DOHH2 (cell line): ENCODE results near the gene CNPY1.

Experiments
- H3F3A ChIP-seq: fragments of 200-600 bp; sonication (generic), shearing (Covaris generic); 2 replicates; pipeline ENCODE4 v1.6.0; 2016; ENCODE audit warnings: antibody characterized with exemption, mild to moderate bottlenecking; ENCODE audit not compliant: control insufficient read depth, insufficient read depth
- H3K27ac ChIP-seq: fragments of 200-600 bp; sonication (generic); 2 replicates; pipeline ENCODE4 v1.5.1; 2014; ENCODE audit warnings: low read depth, mild to moderate bottlenecking, low read length, moderate library complexity
- H3K27me3 ChIP-seq: fragments of 200-600 bp; sonication (generic); 2 replicates; pipeline ENCODE4 v1.6.1; 2014; ENCODE audit warnings: mild to moderate bottlenecking, low read length, mixed read lengths; ENCODE audit not compliant: control insufficient read depth
- H3K36me3 ChIP-seq: fragments of 200-600 bp; sonication (generic); 2 replicates; pipeline ENCODE4 v1.6.1; 2014; ENCODE audit warnings: mild to moderate bottlenecking, low read length, moderate library complexity, mixed read lengths; ENCODE audit not compliant: control insufficient read depth
- H3K4me1 ChIP-seq: fragments of 200-600 bp; sonication (generic); 2 replicates; pipeline ENCODE4 v1.6.1; 2014; ENCODE audit warnings: mild to moderate bottlenecking, low read length, mixed read lengths; ENCODE audit not compliant: control insufficient read depth
- H3K4me2 ChIP-seq: fragments of 200-600 bp; sonication (generic); 2 replicates; pipeline ENCODE4 v1.6.0; 2014; ENCODE audit warnings: mild to moderate bottlenecking, low read length, moderate library complexity
- H3K4me3 ChIP-seq: fragments of 200-600 bp; sonication (generic); 2 replicates; pipeline ENCODE4 v1.5.1; 2014; ENCODE audit warnings: mild to moderate bottlenecking, low read length, mixed read lengths
- H3K79me2 ChIP-seq: fragments of 200-600 bp; sonication (generic); 2 replicates; pipeline ENCODE4 v1.6.1; 2014; ENCODE audit warnings: mild to moderate bottlenecking, low read length, mixed read lengths; ENCODE audit not compliant: control insufficient read depth
- H3K9me2 ChIP-seq: fragments of 200-600 bp; sonication (generic); replicated peaks from 2 replicates; pipeline ENCODE4 v1.6.1; 2014; ENCODE audit warnings: mild to moderate bottlenecking, low read length, mixed read lengths; ENCODE audit not compliant: control insufficient read depth
- H3K9me3 ChIP-seq: fragments of 200-600 bp; sonication (generic); 2 replicates; pipeline ENCODE4 v1.6.1; 2014; ENCODE audit warnings: antibody characterized with exemption, low read length, mixed read lengths; ENCODE audit not compliant: control insufficient read depth, insufficient read depth
- H4K20me1 ChIP-seq: fragments of 200-600 bp; sonication (generic); 2 replicates; pipeline ENCODE4 v1.6.0; 2014; ENCODE audit warnings: low read depth, mild to moderate bottlenecking, antibody characterized with exemption, low read length, moderate library complexity; ENCODE audit not compliant: control insufficient read depth, insufficient read depth
- EZH2phosphoT487 ChIP-seq: fragments of 200-600 bp; sonication (generic); IDR thresholded peaks from 2 replicates; pipeline ENCODE4 v1.6.1; 2017; ENCODE audit warnings: borderline replicate concordance, mild to moderate bottlenecking, antibody characterized with exemption, low read length, moderate library complexity, mixed read lengths
- TF ChIP-seq, protein P1 (sequence below): fragments of 200-600 bp; sonication (generic); IDR thresholded peaks from one replicate; pipeline ENCODE4 v1.5.1; 2014; ENCODE audit warnings: antibody characterized with exemption, mild to moderate bottlenecking, low read depth, low read length; ENCODE audit not compliant: poor library complexity, severe bottlenecking

The CNPY1 gene

GRCh38 chr7:155538293-155538692 is 8.1 kb downstream of the CNPY1 start:
- no peaks in the 10 kb centered on the region for H3K36me3 ChIP-seq
- no peaks in the 10 kb centered on the region for H4K20me1 ChIP-seq
- no peaks in the 10 kb centered on the region for H3K9me2 ChIP-seq
- no peaks in the 10 kb centered on the region for H3F3A ChIP-seq
- H3K9me3 ChIP-seq: no peaks in the 10 kb centered on the region
- no peak overlapping the region for H3K4me2 ChIP-seq
- H3K4me1 ChIP-seq: peaks cover 9% of the 10 kb centered on the region
- H3K27me3 ChIP-seq: peaks cover 35% of the 10 kb centered on the region
- TF ChIP-seq EZH2phosphoT487: no peak
- H3K27ac ChIP-seq: no peak overlapping the region
- H3K79me2 ChIP-seq: no peaks in the 10 kb centered on the region
- H3K4me3 ChIP-seq: no peak overlapping the region

- no peaks in the 10 kb centered on the region for H3K79me2 ChIP-seq
- no peaks in the 10 kb centered on the region for H3K9me3 ChIP-seq
- H3K27ac ChIP-seq: no peak overlapping the region
- H3F3A ChIP-seq: no peaks in the 10 kb centered on the region
- H3K4me2 ChIP-seq: no peak overlapping the region
- H3K4me1 ChIP-seq: peaks cover 12% of the 10 kb centered on the region
- no peak overlapping the region for H3K4me3 ChIP-seq
- TF ChIP-seq, protein P1, sequence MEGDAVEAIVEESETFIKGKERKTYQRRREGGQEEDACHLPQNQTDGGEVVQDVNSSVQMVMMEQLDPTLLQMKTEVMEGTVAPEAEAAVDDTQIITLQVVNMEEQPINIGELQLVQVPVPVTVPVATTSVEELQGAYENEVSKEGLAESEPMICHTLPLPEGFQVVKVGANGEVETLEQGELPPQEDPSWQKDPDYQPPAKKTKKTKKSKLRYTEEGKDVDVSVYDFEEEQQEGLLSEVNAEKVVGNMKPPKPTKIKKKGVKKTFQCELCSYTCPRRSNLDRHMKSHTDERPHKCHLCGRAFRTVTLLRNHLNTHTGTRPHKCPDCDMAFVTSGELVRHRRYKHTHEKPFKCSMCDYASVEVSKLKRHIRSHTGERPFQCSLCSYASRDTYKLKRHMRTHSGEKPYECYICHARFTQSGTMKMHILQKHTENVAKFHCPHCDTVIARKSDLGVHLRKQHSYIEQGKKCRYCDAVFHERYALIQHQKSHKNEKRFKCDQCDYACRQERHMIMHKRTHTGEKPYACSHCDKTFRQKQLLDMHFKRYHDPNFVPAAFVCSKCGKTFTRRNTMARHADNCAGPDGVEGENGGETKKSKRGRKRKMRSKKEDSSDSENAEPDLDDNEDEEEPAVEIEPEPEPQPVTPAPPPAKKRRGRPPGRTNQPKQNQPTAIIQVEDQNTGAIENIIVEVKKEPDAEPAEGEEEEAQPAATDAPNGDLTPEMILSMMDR: no peak
- no peak for TF ChIP-seq EZH2phosphoT487
- no peaks in the 10 kb centered on the region for H4K20me1 ChIP-seq
- H3K9me2 ChIP-seq: no peaks in the 10 kb centered on the region
- no peaks in the 10 kb centered on the region for H3K36me3 ChIP-seq
- peaks cover 47% of the 10 kb centered on the region for H3K27me3 ChIP-seq
Observed at GRCh38 chr7:155536451-155536850, 9.9 kb downstream of the CNPY1 start.

GRCh38 chr7:155534691-155535090 is 11.7 kb downstream of the CNPY1 start:
- Histone ChIP-seq H3F3A (no peaks in the 10 kb centered on the region), H4K20me1 (no peaks in the 10 kb centered on the region), H3K27me3 (peaks cover 50% of the 10 kb centered on the region), H3K79me2 (no peaks in the 10 kb centered on the region), H3K4me1 (peaks cover 12% of the 10 kb centered on the region), H3K4me3 (no peak overlapping the region), H3K27ac (no peak overlapping the region), H3K9me2 (no peaks in the 10 kb centered on the region), H3K36me3 (no peaks in the 10 kb centered on the region), H3K9me3 (no peaks in the 10 kb centered on the region), H3K4me2 (no peak overlapping the region)
- TF ChIP-seq, protein P1: no peak
- TF ChIP-seq EZH2phosphoT487: no peak

GRCh38 chr7:155533827-155534690 is 12.3 kb downstream of the CNPY1 start:
- Histone ChIP-seq H4K20me1 (no peaks in the 10 kb centered on the region), H3K4me2 (peak overlapping the region; percentile 45), H3K9me2 (no peaks in the 10 kb centered on the region), H3K79me2 (no peaks in the 10 kb centered on the region), H3F3A (no peaks in the 10 kb centered on the region), H3K27me3 (peaks cover 50% of the 10 kb centered on the region), H3K27ac (no peak overlapping the region), H3K4me3 (no peak overlapping the region; the same call in 1 of the 2 replicates), H3K9me3 (no peaks in the 10 kb centered on the region), H3K4me1 (peaks cover 12% of the 10 kb centered on the region), H3K36me3 (no peaks in the 10 kb centered on the region)
- TF ChIP-seq, protein P1: peak; percentile 86
- TF ChIP-seq EZH2phosphoT487: no peak
